Activated naive CD8-positive, alpha-beta T cell treated with anti-CD3 and anti-CD28 coated beads for 36 hours (primary cell): ENCODE measurements around the gene CORO6. TPM values are rescaled to one million over a fixed set of nuclear protein-coding genes. Genes with fewer than 3 reads are reported as not detected.

Source experiments
- DNase-seq: peaks from one replicate; pipeline ENCODE4 v3.0.0; 2021
- H3K27ac Mint-ChIP-seq: one replicate; pipeline ENCODE4 v1.8.0; 2022; ENCODE audit warnings: mild to moderate bottlenecking, moderate library complexity, mixed read lengths
- H3K27me3 Mint-ChIP-seq: one replicate; pipeline ENCODE4 v1.8.0; 2022; ENCODE audit warnings: mild to moderate bottlenecking, mixed read lengths
- H3K36me3 Mint-ChIP-seq: one replicate; pipeline ENCODE4 v1.8.0; 2021; ENCODE audit warnings: mild to moderate bottlenecking, mixed read lengths
- H3K4me1 Mint-ChIP-seq: one replicate; pipeline ENCODE4 v1.8.0; 2021; ENCODE audit warnings: mixed read lengths
- H3K4me3 Mint-ChIP-seq: one replicate; pipeline ENCODE4 v1.8.0; 2022; ENCODE audit warnings: mild to moderate bottlenecking, moderate library complexity, mixed read lengths
- H3K9me3 Mint-ChIP-seq: one replicate; pipeline ENCODE4 v1.8.0; 2022; ENCODE audit warnings: mixed read lengths
- total RNA-seq, 2 experiments: library from RNA; stranded (reverse); gene quantifications; one replicate each; pipeline ENCODE4 v1.2.3, GENCODE V29; 2021

CORO6 gene
- total RNA-seq, 2 experiments from 2014 or later: 8.9 to 9.4 TPM

GRCh38 chr17:29583324-29584248 is 39.1 kb downstream of the CORO6 start:
- H3K27ac Mint-ChIP-seq: peak overlapping the region; percentile 39
- peaks cover 49% of the 10 kb centered on the region for H3K4me1 Mint-ChIP-seq
- no peaks in the 10 kb centered on the region for H3K27me3 Mint-ChIP-seq
- H3K36me3 Mint-ChIP-seq: peaks cover 41% of the 10 kb centered on the region
- H3K4me3 Mint-ChIP-seq: peak overlapping the region; percentile 45
- no peaks in the 10 kb centered on the region for H3K9me3 Mint-ChIP-seq
- no peak for DNase-seq

DNA sequence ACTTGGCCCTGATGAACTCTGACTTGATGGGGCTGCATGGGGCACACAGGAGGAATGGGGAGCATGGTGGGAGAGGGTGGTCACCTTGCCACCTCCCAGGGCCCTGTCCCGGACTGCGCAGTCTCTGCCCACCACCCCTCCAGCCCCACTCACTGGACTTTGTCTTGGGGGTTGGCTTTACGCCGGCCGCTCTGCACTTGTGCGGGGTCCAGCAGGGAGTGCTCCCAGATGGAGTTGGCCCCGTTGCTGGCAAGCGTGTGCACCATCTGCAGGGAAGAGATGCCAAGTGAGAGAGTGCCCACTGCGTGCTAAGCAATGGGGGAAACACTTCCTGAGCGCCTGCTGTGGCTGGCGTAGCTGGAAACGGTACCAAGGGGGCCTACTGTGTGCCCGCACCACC is 39.9 kb downstream of the CORO6 start:
- no peak overlapping the region for H3K27ac Mint-ChIP-seq
- H3K27me3 Mint-ChIP-seq: no peaks in the 10 kb centered on the region
- DNase-seq: no peak
- H3K4me3 Mint-ChIP-seq: no peak overlapping the region
- H3K36me3 Mint-ChIP-seq: peaks cover 37% of the 10 kb centered on the region
- H3K9me3 Mint-ChIP-seq: no peaks in the 10 kb centered on the region
- H3K4me1 Mint-ChIP-seq: peaks cover 43% of the 10 kb centered on the region

GRCh38 chr17:29582254-29582765 is 40.4 kb downstream of the CORO6 start:
- Mint-ChIP-seq H3K27me3 (no peaks in the 10 kb centered on the region), H3K36me3 (peaks cover 40% of the 10 kb centered on the region), H3K4me1 (peaks cover 39% of the 10 kb centered on the region), H3K27ac (no peak overlapping the region), H3K4me3 (no peak overlapping the region), H3K9me3 (no peaks in the 10 kb centered on the region)
- no peak for DNase-seq

DNA sequence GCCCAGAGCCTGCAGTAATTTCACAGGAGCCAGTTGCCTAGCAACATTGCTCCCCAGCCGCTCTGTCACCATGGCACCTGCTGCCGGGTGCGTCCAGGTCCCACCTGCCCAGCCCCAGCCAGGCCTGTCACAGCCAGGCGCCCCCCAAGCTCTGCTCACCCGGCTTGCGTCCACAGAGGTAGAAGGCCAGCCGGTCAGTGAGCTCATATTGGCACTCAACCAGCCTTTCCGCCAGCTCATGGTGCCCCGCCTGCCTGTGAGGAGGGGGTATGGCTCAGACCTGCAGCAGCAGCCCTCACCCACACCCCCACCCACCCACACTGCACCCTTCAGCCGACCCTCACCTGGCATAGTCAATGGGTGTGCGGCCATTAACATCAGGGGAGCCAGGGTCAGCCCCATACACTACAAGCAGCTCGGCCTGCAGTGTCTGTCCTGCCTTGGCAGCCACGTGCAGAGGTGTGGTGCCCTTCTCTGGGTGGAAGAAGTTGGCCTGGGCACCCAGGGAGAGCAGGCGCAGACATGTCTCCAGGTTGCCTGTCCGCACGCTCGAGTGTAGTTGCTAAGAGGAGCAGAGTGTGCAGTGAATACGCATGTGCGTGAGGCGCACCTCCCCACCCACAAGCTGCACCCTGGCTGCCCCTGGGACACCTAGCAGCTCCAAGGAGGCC is 41.0 kb downstream of the CORO6 start:
- Mint-ChIP-seq H3K36me3 (peaks cover 40% of the 10 kb centered on the region), H3K27ac (no peak overlapping the region), H3K4me1 (peaks cover 33% of the 10 kb centered on the region), H3K27me3 (no peaks in the 10 kb centered on the region), H3K9me3 (no peaks in the 10 kb centered on the region), H3K4me3 (no peak overlapping the region)
- DNase-seq: no peak

GRCh38 chr17:29579866-29580771 is 42.6 kb downstream of the CORO6 start:
- no peaks in the 10 kb centered on the region for H3K9me3 Mint-ChIP-seq
- peaks cover 43% of the 10 kb centered on the region for H3K36me3 Mint-ChIP-seq
- no peak overlapping the region for H3K4me3 Mint-ChIP-seq
- H3K4me1 Mint-ChIP-seq: peaks cover 18% of the 10 kb centered on the region
- H3K27ac Mint-ChIP-seq: peak overlapping the region; percentile 75
- peak; percentile 88 for DNase-seq
- H3K27me3 Mint-ChIP-seq: no peaks in the 10 kb centered on the region

DNA sequence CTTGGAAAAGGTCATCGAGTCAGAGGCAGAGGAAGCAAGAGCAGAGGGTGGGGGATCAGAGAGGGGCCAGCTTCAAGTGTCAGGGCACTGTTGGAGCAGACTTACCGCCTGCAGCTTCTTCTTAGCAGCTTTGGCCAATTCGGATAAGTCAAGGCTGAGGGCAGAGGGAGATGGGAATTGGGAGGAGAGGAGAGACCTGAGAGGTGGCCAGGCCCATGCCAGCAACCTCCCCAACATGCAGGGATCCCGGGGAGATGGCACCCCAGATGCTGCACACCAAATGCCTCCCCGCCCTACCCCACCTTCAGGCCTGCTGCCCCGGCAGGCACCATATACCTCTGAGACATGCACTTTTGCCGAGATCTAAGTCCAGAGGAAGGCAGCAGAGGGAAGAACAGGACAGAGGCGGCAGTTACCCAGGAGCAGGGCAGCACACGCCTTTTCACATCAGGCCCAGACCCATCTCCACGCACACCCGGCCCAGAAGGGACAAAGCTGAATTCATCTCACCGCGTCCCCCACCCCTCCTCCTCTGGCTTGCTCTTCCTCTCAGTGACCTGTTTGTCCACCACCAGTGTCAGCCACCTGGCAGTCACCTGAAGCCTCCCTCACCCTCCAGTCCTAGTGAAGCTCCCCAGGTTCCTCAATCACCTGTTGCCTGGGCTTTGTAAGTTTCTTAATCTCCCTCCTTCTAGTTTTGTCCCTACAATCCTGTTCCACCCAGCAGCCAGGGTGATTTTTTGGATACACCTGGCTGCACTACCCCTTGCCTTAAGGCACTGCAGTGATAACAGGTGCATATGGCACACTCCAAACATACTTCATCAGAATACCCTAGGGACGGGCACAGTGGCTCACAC is 43.9 kb downstream of the CORO6 start:
- Mint-ChIP-seq H3K4me1 (peaks cover 15% of the 10 kb centered on the region), H3K4me3 (no peak overlapping the region), H3K36me3 (peaks cover 44% of the 10 kb centered on the region), H3K9me3 (no peaks in the 10 kb centered on the region), H3K27me3 (no peaks in the 10 kb centered on the region), H3K27ac (no peak overlapping the region)
- no peak for DNase-seq

DNA sequence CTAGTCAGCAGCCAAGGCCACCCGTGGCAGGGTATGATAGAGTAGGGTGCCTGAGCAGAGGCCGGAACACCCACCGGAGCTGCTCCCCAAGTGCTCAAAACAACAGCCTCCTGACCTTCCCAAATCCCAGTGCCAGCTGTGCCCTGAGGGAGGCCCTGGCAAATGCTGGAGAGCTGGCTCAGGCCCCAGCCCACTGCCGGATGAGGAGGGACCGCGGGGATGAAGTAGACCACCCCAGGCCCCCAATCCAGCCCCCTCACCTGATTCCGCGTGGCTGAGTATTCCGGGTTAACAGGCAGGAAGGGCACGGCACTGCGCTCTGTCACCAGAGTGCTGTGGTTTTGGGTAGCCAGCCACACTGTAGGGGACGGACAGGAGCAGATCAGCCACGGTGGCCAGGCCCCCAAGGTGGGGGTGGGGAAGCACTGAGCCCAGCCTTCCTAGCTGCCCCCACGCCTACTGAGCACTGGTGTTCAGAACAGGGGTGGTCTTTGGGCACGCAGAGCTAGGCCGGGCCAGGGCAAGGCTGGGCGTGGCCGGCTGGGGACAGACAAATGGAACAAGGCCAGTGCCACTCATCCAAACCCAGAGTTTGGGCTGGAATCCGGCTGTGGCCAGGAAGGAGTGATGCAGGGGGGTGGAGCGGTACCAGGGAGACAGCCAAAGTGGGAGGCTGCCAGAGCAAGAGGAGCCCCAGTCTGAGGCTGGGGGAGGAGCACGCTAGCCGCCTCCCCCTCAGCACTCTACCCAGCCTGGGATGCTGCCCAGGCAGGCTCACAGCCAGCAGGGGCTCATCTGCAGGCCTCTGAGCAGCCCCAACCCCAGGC is 45.1 kb downstream of the CORO6 start:
- Mint-ChIP-seq H3K36me3 (peaks cover 37% of the 10 kb centered on the region), H3K9me3 (no peaks in the 10 kb centered on the region), H3K4me3 (no peak overlapping the region), H3K4me1 (peaks cover 24% of the 10 kb centered on the region), H3K27me3 (no peaks in the 10 kb centered on the region), H3K27ac (no peak overlapping the region)
- no peak for DNase-seq

- DNase-seq: no peak
- no peaks in the 10 kb centered on the region for H3K27me3 Mint-ChIP-seq
- no peak overlapping the region for H3K4me3 Mint-ChIP-seq
- H3K27ac Mint-ChIP-seq: no peak overlapping the region
- H3K9me3 Mint-ChIP-seq: no peaks in the 10 kb centered on the region
- peaks cover 24% of the 10 kb centered on the region for H3K4me1 Mint-ChIP-seq
- H3K36me3 Mint-ChIP-seq: peaks cover 31% of the 10 kb centered on the region
Observed at GRCh38 chr17:29577001-29577370, 45.7 kb downstream of the CORO6 start.

DNA sequence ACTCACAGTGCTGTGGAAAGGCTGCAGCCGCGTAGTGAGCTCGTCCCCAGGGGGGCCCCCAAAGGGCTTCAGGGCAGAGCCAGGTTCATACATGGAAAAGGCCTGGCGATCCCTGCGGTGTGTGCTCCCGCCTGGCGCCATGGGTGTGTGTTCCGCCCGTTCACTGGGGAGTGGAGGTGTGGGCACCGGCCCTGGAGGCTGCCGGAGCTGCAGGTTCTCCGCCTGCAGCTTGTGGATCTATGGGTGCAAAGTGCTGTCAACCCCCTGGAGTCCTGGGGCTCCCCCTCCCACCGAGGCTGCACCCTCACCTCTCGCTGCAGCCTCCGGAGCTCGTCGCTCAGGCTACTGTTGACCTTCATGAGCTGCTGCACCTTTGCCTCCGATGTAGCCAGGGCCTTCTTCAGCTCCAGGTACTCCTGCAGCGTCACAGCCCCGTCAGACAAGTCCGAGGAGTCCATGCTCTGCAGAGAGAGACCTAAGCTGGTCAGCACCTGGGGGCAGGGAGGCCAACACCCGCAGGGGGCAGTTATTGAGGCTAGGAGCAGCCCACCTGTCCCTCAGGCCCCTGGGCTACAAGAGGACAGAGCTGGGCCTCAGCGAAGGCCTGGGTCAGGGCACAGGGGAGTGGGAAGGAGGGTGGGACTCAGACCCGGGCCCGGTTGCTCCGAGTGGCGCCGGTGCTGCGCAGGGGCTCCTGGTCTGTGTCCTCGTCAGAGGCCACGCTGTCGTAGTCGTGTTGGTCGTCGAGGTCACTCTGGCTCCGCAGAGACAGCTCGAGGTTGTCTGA is 46.3 kb downstream of the CORO6 start:
- Mint-ChIP-seq H3K9me3 (no peaks in the 10 kb centered on the region), H3K27me3 (no peaks in the 10 kb centered on the region), H3K4me1 (peaks cover 24% of the 10 kb centered on the region), H3K4me3 (no peak overlapping the region), H3K36me3 (peaks cover 30% of the 10 kb centered on the region), H3K27ac (no peak overlapping the region)
- no peak for DNase-seq

DNA sequence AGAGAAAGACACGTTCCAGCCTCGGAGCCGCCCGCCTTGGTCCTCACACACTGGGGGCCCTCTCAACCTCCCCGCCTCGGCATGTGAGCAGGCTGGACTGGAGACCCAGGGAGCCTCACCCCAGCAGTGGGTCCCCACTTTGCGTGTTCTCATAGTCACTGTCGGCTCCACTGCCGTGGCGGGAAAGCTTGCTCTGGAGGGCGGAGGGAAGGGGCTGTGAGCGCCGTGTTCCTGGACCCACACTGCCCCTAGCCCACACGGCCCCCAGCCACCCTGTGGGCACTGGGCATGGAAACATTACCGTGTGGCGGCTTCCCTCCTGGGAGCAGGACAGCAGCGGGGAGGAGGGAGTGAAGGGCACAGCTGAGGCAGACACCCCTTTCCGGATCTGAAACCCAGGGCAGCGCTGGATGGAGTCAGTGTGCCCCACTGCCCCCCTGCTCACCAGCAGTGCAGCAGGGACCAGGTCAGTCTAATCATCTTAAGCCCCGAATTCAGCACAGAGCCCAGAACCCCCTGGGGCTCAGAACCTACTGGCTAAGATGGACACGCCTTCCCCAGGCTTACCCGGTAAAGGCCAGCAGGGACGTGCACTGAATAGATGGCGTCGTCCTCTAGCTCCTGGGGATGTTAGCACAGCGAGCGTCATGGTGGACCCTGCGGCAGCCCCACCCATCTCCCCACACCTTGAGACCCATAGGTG is 47.0 kb downstream of the CORO6 start:
- Mint-ChIP-seq H3K27ac (no peak overlapping the region), H3K4me1 (peaks cover 18% of the 10 kb centered on the region), H3K36me3 (peaks cover 24% of the 10 kb centered on the region), H3K27me3 (no peaks in the 10 kb centered on the region), H3K4me3 (no peak overlapping the region), H3K9me3 (no peaks in the 10 kb centered on the region)
- no peak for DNase-seq

- no peak overlapping the region for H3K4me3 Mint-ChIP-seq
- peaks cover 19% of the 10 kb centered on the region for H3K36me3 Mint-ChIP-seq
- no peaks in the 10 kb centered on the region for H3K27me3 Mint-ChIP-seq
- peaks cover 13% of the 10 kb centered on the region for H3K4me1 Mint-ChIP-seq
- no peaks in the 10 kb centered on the region for H3K9me3 Mint-ChIP-seq
- H3K27ac Mint-ChIP-seq: peak overlapping the region; percentile 3
- DNase-seq: no peak
Observed at GRCh38 chr17:29574732-29575510, 47.8 kb downstream of the CORO6 start.
